ENCODE results near the gene ZBTB20.
"Not testable (repeated sequence)": the region's sequence is repeated elsewhere in the genome, so short reads cannot be mapped to it uniquely, and the experiment has no call there.

Gene ZBTB20

DNA sequence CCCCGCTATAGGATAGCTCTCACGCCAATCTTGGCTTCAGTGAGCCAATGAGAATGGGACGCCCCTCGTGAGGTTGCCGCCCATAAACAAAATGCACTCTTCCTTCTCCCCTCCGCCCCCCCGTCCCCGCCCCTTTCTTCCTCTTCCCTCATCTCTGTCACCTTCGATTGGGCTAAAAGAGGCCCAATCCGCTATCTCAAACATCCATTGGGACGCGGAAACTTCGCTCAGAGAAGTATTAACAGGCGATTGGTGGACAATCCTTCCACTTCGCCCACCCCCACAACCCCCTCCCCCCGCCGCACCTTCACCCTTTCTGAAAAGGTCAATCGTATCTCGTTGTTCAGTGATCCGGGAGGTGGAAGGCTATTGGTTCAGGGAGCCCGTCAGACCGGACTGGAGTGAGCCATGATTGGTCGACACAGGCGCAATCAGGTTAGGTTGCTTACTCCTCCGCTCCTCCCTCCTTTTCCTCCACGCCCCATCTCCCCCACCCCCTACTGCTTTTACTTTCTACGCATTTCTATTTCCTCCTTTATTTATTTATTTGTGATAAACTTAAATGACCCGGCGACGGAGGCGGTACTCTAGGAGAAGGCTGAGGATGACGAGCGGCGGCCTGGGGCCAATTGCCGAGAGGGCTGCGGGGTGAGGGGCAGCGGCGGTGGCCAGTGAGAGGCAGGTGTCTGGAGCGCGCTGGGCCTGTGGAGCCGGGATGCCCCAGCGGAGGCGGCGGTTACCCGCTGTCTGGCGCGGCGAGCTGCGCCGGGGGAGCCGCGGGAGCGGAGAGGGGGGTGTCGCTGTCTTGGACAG is 447 bp upstream of the ZBTB20 start:
- DNase-seq (ENCODE audit: low read depth in 2 of 2): peak; percentile 86 to 95

DNA sequence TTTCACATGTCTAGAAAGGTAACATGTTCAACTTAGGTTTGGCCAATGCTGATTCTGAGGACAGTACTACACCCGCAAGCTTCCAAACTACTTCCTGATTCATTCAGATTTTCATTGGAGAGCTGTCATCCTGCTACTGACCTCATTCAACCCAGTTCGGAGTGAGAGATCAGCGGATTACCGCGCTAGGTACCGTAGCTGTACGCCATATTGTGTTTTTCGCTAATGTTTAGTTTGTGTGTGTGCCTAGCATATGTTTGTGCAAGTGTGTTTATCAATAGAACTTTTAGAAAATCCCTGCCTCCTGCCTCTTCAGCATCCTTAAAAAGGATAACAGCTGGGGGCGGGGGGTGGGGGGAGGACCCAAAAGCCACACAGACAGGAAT is 1.1 kb downstream of the ZBTB20 start:
- DNase-seq (ENCODE audit: low read depth in 2 of 2): peak in 1 of 2 donors; percentile 8

DNA sequence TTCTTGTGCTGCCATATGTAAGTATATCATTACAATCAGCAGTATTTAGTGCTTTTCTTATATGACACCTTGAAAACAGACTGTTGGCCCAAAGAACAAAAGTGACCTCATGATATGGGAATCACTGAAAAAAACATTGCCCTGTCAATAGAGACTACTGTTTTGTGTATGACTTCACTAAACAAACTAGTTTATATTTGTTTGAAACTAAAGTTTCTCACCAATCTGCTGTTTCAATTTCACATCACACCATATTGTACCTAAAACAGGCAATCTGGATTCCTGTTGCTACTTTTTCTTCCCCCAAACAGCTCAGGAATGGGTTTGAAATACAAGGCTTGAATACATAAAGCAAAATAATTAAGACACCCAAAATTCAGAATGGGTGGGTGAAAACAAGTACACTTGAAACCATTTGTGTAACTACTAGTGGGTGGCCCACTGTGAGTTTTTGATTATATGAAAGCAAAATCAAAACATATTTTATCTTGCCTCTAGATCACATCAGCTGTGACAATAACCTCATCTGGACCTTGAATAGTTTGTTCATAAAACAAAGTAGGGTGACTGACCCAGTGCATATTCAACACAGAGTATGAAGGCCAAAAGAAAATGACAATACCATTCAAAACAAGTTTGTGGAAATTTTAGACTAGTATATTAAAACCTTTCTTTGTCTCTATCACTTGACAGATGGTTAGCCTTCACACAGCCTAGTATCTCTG is 5.9 kb downstream of the ZBTB20 start:
- no peak for DNase-seq (ENCODE audit: low read depth in 2 of 2)

DNA sequence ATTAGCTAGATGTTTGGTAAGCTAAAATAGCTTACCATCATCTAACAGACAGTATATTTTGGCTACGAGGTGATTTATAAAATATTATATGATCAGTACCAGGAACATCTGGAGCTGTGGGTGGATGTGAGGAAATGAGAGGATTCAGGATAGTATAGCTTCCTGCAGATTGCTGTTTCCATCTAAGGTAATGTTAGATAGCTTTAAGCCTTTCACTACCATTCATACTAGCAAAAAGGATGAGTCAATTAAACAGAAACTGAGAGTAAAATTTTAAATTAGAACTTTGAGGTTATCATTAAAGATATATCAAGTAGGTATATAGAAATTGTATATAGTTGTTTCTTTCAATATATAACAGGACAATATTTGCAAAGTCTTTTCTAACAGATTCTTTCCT is 8.0 kb downstream of the ZBTB20 start:
- DNase-seq (ENCODE audit: low read depth in 2 of 2): no peak

DNA sequence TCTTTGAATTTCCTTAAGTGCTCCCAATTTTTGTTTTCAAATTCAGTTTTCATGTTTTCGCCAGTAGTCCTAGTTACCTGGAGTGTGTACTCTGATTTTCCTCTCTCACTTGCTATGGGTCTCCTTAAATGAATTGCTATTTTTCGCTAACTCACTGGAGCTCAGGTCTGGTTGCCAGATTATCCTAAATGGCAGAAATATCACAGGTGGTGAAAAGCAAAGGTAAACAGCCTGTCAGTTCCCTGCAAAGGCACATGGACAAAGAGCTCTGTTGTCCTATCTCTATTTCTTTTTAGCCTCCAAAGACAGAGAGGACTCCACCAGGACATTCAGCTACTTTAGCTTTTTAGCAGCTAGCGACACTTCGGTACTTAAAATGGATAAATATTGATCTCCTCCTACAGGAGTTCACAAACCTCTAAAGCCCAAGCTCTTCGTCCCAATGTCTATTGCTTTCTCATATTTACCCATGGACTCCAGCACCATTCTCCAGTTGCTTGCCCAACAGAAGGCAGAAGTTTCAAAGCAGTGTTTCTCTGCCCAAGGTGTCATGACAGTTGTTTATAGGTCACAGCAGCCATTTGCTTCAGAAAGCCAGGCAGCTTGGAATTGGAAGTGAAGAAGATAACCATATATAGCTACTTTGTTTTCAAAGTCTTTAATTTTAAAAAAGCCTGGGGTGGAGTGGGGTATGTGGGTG is 12.3 kb downstream of the ZBTB20 start:
- no peak for DNase-seq (ENCODE audit: low read depth in 2 of 2)

DNA sequence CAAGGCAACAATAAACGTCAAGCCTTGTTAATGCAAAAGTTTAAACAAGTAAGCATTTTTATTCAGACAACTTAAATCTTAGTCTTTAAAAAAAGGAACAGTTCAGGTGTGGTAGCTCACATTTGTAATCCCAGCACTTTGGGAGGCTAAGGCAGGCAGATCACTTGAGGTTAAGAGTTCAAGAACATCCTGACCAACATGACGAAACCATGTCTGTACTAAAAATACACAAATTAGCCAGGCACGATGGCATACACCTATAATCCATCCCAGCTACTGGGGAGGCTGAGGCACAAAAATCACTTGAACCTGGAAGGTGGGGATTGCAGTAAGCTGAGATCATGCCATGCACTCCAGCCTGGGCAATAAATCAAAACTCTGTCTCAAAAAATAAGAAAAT is 19.9 kb downstream of the ZBTB20 start:
- no peak for DNase-seq (ENCODE audit: low read depth in 2 of 2)

DNA sequence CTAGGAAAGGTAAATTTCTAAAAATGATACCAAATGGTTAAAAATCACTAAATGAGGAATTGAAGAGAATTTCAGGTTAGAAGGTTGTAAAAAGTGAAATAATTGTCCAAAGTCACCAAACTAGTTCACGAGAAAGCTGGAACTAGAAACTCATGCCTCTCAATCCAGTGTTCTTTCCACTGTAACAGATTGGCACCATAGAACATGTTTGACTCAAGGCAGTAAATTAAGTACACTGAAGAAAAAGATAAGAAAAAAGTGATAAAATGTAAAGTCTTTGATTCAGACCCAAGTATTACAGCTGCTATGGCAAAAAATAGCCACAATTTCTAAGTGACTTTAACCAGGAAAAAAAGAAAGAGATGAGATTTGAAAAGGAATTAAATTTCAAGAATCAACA is 26.5 kb downstream of the ZBTB20 start:
- DNase-seq (ENCODE audit: low read depth in 2 of 2): no peak

DNA sequence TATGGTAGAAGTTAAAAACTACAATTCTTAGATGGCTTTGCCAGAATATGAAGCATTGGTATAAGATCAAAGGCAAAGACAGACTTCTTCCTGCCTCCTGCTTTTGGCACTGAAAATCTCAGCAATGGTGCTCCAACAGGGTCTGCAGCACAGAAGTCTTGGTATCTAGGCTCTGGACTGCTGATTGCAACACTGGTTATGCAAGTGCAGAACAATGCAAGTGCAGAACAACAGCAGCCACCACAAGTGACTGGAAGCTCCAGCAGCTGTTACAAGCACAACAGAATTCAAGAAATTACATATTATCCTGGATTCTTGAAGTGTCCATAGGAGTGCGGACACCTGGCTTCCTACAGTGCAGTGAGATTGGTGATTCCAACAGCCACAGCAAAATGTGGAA is 33.7 kb downstream of the ZBTB20 start:
- DNase-seq (ENCODE audit: low read depth in 2 of 2): no peak

DNA sequence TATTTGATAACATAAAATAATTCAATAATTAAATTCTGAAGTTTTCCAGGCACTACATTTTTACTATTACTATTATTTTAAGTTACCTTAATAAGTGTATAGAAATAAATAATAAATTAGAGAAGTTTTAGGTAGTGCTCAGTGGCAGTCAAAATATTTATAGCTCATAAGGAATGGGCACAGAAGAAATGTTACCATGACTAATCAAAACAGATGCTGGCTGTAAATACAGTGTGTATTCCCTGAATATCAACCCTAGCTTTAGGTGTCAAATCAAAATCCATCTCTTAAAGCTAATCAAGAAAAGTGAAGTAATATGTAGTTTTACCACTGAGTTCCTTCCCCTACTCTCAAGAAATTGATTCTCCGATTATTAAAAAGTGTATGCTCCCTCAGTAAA is 35.5 kb downstream of the ZBTB20 start:
- no peak for DNase-seq (ENCODE audit: low read depth in 2 of 2)

DNA sequence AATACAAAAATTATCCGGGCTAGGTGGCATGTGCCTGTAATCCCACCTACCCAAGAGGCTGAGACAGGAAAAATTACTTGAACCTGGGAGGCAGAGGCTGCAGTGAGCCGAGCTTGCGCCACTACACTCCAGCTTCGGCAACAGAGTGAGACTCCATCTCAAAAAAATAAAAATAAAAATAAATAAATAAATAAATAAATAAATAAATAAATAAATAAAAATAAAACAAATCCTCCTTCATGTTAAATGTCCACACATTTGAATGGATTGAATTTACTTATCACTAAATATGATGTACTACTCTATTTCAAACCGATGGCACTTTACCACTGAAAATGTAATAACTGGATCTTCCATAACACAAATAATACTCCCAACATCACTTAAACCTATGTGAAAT is 36.3 kb downstream of the ZBTB20 start:
- DNase-seq (ENCODE audit: low read depth in 2 of 2): no peak

DNA sequence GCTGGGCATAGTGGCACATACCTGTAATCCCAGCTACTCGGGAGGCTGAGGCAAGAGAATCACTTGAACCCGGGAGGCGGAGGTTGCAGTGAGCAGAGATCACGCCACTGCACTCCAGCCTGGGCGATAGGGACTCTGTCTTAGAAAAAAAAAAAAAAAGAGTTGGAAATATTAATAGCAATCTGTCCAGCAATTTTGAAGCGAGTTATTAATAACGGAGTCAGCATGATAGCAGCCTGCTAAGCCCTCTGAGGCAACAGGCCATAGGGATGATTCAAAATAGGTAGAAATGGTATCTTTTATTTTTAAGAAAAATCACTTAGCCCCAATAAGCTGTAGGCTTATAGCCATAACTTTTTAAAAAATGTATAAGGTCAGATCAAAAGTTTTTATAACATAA is 37.0 kb downstream of the ZBTB20 start:
- not testable (repeated sequence) for DNase-seq (ENCODE audit: low read depth in 2 of 2)

DNA sequence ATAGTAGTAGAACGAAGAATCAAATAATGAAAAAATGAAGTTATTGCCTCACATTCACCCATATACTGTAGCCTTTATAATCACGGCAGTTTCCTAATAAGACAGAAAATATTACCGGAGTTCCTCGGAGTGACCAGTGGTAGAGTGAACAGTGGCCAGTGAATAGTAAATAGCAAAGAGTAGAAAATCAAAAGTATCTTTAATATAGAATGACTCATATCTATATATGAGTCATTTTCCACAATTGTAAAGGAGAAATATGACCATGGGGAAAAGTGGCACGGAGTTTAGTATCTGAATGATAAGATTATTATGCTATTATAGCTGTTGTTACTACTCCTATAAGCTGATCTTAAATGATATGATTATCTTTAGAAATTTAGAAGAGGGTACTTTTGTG is 38.5 kb downstream of the ZBTB20 start:
- no peak for DNase-seq (ENCODE audit: low read depth in 2 of 2)

DNA sequence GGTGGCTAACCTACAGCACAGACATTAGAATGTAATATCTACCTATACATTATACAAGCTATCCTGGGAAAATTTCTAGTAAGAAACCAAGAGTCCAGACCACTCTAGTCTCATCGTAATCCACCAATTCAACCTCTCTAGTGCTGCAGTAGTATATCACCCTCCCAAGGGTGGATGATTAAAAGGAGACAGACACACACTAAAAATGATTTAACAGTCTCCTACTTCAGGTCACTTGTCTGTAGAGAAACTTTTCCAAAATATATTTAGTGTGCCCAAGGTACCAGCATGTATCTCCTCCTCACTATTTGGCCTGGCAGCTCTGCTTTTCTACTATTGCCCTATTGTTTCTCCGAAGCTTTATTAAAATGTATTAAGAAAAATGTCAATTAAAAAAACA is 45.0 kb downstream of the ZBTB20 start:
- DNase-seq (ENCODE audit: low read depth in 2 of 2): no peak

DNA sequence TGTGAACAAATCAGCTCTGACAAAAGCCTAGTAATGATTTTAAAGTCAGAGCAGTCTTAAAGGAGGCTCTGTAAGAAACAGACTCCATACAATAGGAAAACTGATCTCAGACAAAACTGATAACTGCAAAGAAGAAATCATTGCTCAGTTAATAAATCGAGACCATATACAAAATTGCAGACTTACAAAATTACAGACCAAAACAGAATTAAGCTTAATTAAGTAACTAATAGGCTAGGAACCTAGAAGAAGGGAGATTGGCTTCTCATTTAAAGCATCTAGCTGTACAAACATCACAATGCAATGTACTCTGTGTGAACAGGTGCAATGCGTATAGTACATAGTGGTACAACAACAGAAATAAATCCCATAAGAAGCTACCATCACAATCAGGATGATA is 46.3 kb downstream of the ZBTB20 start:
- DNase-seq (ENCODE audit: low read depth in 2 of 2): no peak

DNA sequence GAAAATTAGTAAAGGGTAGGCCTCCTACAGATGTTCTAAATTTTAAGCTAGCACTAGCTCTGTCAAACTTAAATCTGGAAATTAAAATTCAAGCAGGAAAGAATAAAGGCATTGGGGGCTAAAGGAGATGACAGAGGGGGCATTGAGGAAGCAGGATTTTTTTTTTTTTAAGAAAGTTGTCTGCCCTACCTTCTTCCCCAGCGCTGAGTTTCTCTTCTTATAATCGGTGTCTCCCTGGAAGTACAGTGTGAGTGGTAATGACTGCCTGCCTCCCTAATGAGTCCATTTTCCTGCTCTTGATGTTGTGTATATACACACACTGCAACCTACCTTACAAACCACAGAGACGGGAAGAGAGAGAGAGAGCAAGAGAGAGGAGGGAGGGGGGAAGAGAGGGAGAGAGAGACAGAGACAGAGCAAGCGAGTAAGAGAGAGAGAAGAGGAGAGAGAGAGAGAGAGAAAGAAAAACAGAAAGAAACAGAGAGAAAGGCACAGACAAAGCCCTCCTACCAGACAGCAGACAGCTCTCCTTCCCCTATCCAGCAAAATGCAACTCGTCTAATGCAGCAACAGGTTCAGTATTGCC is 47.0 kb downstream of the ZBTB20 start:
- no peak for DNase-seq (ENCODE audit: low read depth in 2 of 2)

DNA sequence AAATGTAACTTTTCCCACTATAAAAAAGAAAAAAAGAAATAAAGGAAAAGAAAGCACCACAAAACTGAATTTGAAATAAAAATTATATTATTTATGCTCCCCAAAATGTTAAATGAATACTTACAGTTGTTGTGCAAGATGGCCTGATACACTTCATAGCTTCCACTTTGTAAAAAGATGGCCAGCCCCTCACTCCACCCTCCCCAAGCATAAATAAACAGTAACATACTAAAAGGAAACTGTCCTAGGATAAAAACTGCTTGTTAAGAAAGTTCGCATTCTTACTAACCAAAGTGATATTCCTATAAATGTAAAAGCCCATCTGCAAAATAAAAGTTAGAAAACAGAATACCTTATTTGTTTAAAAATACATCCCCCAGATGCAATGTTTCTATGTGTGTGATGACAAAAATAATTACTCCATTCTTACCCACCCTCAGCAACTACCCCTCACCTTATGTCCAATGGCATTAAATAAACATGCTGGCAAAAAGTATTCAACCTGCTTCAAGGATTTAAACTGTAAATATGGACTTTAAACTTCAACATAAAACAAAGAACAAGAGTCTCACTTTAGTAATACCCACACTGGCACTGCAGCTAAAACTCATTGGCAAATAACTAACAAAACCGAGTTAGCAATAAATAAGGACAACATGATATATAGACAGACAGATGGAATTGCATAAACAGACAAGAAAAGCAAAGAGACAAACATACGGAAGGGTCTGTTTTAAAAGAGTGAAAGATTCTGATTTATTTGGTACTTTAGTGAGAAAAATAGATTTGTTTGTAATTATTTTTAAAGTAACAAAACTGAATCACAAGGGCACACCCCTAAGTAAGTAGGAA is 47.7 kb downstream of the ZBTB20 start:
- DNase-seq (ENCODE audit: low read depth in 2 of 2): no peak

DNA sequence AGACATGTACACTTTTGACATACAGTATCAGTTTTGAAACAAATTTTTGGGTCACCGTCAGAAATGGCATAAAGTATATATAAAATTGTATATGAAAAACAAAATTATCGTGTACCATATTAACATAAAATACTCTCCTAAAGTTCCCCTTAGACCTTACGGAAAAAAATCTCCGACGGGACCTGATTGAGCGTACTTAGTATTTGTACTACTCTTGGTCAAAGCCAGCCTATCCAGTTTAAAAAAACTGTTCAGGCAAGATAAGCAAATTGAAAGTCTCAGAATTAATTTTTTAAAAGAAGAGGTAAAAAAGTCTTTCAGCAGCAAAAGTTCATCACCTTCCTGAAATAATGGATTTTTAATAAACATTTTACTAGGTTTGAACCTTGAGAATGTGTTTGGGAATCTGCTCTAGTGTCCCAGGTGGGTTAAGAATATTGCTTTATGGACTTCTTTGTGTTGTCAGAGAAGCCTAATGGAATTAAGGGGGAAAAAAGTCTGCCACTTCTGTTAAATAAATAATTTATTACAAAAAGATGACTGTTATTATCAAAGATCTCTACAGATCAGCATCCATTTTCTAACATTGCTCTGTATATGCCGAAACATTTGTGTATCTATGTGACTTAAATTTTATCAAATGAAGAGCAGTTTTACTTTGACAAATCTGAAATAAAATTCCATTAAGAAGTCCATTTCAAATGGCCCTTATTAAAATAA is 48.6 kb downstream of the ZBTB20 start:
- DNase-seq (ENCODE audit: low read depth in 2 of 2): no peak

DNA sequence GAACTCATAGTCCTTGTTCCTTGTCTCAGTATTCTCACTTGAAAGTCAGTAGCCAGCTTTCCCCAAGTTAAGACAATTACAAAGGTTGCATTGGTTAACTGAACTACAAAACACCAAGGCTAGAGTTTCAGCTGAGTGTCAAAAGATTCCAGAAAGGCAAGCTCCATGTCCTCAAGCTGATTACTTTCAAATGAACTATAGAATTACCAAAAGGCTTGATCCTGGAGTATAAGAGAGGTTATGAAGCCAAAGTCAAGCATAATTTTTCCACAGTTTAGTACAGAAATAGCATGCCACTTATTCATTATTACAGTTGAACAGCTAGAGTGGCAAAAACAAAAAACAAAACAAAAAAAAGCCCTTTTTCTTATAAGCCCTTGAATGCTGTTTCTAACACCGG is 51.9 kb downstream of the ZBTB20 start:
- no peak for DNase-seq (ENCODE audit: low read depth in 2 of 2)

DNA sequence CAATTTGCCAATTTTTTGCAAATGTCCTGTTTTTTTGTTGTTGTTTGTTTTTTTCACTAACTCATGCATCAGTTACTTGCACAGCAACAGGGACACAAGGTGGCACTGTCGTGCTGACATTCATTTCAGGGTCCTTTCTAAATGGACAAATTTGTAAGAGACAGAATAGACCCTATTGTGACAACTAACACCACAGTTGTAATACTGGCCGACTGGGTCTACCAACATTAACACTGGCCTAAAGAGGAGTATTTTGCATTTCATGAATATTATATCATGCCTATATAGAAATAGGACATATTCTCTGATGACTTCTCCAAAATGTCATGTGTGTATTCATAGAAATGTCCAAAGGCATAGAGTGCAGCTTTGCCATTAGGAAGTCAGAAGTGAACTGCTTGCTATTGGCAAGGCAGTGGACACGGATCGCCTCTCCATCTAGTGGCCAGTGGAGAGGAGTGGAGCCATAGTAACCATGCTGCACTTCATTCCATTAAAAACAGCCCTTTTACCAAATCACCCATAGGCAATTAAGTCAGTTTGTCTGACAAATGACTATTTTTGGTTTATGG is 54.8 kb downstream of the ZBTB20 start:
- peak; percentile 17 to 27 for DNase-seq (ENCODE audit: low read depth in 2 of 2)

DNA sequence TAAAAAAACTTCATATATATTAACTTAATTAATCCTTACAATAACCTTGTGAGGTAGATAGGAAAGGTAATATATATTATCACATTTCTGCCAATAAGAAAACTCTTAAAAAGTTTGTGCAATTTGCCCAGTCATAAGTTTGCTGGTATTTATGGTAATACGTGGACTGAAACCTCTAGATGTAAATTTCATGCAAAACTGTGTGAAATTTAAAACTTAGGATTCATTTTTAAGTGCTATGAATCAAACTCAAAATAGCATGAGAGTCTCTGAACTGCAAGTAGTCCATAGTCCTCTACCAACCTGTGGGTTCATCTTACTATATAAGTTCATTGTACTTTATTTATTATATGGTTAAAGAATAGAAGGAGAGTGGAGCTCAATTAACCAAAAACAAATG is 56.4 kb downstream of the ZBTB20 start:
- DNase-seq (ENCODE audit: low read depth in 2 of 2): no peak

DNA sequence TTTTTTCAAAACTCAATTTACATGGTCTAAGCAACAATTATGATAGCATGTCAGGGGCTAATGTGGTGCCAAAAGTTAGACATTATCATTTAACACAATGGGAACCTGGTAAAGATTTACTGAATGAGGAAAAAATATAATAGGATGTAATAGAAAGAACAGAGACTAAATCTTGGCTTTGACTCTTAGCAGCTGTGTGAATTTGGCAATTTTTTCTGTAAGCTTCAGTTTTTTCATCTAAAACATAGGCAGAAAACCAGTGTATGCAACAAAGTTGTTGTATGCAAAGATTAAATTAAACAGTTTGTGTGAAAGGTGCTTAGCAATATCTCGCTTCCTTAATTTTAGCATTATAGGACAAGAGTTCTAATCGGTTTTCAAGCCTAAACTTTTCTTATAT is 57.6 kb downstream of the ZBTB20 start:
- no peak for DNase-seq (ENCODE audit: low read depth in 2 of 2)

Data from activated CD4-positive, alpha-beta T cell treated with anti-CD3 and anti-CD28 coated beads for 24 hours (primary cell).